NCI-H1436 (cell line): ENCODE data around the gene MRPL52.
A peak's percentile ranks its signal among the peaks of the same experiment; 100 is the strongest.
"Not testable (repeated sequence)": the region's sequence is repeated elsewhere in the genome, so short reads cannot be mapped to it uniquely, and the experiment has no call there.

ENCODE experiments used
- DNase-seq: peaks from one replicate; lab custom pipeline; 2025; lab: John Stamatoyannopoulos, UW

MRPL52 gene

DNA sequence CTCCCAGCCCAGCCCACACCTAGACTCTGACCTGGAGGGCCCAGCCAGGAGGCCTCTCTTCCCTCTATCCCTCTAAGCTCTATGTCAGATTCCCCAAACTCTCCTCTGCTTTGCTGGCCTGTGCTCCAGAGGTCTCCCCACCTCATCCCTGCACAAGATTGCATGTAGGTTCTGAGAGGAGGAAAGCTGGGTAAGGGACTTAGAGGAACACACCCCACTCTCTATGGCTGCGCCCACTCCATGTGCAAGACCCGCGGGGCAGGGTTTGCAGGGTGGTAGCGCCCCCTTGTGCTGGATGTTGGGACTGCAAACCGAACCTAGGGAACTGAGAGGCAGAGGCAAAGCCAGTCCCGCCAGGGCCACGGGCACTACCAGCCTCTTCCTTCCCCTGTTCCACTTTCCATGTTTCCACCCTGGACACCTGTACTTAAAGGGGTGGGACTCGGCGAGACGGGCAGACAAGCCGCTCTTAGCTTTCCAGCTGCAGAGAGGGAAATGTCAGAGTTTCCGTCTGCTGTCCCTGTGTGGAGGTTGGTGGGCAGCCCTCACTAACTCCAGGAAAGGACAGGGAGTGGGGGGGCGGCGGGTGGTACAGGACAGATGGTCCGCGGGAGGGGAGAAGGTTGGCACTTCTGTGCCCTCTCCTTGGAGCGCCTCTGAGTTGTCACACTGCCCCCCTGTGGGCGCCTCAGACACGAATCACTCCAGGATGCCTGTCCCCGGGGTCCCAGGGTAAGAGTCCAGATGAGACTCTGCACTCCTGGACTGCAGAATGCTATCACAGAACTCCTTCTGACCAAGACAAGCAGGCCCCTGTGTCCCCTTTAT is 23.5 kb downstream of the MRPL52 start:
- peak; percentile 71 for DNase-seq

- not testable (repeated sequence) for DNase-seq
Observed at GRCh38 chr14:22854296-22854695, 24.6 kb downstream of the MRPL52 start.

DNA sequence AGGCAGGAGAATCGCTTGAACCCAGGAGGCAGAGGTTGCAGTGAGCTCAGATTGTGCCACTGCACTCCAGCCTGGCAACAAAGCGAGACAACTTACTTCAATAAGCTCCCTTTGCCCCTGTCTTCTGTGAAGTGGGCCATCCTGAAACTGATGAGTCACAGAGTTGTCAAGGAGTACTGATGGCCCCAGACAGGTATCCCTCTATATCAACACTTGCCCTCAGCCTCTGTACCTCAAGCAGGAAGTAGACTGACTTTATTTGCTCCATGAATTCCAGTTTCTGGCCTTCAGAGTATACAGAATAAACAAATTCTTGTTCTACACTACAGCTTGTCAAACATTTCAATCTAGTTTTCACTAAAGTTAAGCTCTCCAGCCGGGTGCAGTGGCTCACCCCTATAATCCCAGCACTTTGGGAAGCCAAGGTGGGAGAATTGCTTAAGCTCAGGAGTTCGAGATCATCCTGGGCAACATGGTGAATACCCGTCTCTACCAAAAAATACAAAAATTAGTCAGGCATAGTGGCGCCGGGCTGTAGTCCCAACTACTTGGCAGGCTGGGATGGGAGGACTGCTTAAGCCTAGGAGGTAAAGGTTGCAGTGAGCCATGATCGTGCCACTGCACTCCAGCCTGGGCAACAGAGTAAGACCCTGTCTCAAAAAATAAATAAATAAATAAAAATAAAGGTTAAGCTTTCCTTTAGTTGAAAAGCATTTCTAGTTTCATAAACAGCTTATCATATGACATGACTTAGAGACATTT is 25.5 kb downstream of the MRPL52 start:
- no peak for DNase-seq

DNA sequence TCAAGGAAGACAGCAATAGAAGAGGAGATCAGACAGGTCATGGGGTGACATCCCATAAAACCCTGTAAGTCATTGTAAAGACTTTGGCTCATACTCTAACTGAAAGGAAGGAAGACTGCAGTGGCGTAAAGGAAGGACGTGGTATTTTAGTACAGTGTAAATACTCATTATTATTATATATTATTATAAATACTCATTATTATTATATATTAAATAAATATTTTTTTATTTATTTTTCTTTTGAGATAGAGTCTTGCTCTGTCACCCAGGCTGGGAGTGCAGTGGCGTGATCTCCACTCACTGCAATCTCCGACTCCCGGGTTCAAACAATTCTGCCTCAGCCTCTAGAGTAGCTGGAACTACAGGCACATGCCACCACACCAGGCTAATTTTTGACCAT is 26.7 kb downstream of the MRPL52 start:
- DNase-seq, result no peak

DNA sequence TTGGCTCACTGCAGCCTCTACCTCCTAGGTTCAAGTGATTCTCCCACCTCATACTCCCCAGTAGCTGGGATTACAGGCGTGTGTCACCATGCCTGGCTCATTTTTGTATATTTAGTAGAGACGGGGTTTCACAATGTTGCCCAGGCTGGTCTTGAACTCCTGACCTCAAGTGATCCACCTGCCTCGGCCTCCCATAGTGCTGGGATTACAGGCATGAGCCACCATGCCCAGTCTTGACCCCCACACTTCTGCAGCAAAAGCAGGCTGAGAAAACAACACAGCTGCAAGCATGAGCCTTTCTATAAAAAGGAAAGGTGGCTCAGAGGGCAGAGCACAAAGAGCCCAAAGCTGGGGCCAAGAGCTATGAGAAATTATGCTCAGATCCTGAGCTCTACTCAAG is 30.7 kb downstream of the MRPL52 start:
- DNase-seq, result not testable (repeated sequence)

- no peak for DNase-seq
Observed at GRCh38 chr14:22861651-22862050, 32.0 kb downstream of the MRPL52 start.

DNA sequence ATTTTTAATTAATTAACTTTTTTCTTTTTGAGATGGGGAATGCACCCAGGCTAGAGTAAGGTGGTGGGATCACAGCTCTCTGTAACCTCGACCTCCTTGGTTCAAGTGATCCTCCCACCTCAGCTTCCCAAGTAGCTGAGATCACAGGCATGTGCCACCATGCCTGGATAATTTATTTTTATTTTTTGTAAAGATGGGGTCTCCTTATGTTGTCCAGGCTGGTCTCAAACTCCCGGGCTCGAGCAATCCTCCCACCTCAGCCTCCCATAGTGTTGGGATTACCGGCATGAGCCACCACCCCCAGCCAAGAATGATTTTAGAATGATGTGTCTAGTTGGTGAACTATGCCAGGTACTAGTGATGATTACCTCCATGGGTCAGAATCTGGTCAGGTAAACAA is 35.3 kb downstream of the MRPL52 start:
- DNase-seq, result no peak

DNA sequence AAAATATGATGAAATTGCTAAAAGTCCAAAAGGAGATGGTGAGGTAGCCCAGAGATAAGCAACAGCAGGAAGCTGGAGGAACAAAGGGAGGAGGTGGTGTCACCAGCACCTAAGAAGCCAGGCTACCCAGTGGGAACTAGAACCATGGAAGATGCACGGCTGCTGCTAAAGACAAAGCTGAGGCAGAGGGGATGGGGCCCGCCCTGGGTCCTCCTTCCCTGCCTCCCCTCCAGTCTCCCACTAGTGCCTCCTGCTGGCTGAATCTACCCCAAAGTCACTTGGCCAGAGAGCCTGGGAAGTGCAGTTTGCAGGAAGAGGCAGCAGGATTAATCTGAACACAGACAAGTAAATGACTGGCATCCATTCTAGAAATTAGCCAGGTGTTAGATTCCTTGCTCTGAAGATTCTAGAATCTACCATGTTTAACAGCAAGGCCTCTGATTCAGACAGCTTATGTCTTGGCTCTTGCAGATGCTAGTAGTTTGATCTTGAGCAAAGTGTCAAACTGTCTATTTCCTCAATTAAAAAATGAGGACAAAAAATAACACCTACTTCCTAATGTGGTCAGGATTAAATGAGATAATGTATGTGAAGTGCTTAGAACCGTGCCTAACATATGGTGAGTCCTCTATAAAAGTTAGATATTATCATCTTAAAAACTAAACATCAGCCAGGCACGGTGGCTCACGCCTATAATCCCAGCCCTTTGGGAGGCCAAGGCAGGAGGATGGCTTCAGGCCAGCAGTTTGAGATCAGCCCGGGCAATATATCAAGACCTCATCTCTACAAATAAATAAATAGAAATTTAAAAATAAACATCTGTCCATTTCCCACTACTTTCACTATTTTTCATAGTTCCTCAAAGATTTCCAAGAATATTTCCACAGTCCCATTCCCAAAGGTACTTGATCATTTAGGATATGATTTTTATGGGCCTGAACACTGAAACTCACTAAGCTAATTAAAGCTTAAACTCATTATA is 36.0 kb downstream of the MRPL52 start:
- no peak for DNase-seq

DNA sequence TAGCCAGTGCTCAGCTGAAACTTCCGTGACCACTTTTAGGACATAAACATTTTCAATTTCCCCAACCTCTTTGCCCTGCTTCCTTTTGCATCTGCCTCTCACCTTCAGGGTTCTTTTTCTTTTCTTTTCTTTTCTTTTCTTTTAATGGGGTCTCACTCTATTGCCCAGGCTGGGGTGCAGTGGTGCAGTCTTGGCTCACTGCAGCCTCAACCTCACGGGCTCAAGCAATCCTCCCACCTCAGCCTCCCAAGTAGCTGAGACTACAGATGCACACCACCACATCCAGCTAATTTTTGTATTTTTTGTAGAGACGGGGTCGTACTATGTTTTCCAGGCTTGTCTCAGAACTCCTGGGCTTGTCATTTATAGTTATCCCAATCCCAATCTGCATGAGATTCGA is 37.2 kb downstream of the MRPL52 start:
- no peak for DNase-seq

DNA sequence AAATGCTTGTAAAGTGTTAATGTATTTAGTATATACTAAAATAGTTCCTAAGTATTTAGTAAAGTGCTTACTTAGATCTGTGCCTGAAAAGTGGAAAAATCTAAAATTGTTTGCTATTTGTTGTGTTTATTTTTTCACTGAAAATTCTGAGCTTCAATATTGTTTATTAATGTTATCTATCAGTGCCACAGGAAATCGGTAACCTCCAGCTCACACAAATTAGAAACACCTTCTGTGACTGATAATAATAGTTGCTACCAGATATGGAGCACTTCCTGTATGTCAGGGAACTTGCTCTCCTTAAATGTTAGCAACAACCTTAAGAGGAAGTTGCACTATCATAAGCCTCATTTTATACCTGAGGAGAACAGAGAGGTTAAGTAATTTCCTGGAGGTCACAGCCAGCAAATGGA is 41.1 kb downstream of the MRPL52 start:
- DNase-seq, result peak; percentile 11

DNA sequence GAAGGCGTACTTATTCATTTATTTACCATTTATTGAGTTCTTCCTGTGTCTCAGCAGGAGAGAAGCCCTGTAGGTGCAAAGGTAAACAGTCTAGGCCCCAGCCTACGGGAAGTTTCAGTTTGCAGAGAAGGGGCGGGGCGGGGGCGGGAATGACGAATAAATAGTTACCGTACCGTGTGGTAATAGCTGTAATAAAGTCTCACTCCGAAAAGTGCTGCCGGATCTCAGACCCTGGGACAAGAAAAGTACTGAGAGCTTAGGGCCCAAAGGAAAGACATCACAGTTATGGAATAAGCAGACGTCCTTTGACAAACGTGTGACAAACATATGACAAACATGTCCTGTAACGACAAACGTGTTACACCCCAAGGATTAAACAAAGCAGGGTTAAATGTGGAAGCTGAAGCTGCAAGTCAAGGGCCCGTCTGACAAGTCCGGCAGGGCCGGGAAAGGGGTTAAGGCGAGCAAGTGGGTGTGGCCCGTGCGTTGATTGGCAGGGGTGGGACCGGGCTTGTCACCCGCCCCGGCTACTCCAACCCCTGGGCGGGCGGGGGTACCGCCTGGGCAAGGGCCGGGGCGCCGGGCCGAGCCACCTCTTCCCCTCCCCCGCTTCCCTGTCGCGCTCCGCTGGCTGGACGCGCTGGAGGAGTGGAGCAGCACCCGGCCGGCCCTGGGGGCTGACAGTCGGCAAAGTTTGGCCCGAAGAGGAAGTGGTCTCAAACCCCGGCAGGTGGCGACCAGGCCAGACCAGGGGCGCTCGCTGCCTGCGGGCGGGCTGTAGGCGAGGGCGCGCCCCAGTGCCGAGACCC is 41.7 kb downstream of the MRPL52 start, which contains the start of gene LRP10:
Gene LRP10 (plus strand): TSS at position 517 of the 809 bp plus-strand sequence. CDS start 564 bp downstream, outside the sequence.
- DNase-seq, result peak; percentile 14

DNA sequence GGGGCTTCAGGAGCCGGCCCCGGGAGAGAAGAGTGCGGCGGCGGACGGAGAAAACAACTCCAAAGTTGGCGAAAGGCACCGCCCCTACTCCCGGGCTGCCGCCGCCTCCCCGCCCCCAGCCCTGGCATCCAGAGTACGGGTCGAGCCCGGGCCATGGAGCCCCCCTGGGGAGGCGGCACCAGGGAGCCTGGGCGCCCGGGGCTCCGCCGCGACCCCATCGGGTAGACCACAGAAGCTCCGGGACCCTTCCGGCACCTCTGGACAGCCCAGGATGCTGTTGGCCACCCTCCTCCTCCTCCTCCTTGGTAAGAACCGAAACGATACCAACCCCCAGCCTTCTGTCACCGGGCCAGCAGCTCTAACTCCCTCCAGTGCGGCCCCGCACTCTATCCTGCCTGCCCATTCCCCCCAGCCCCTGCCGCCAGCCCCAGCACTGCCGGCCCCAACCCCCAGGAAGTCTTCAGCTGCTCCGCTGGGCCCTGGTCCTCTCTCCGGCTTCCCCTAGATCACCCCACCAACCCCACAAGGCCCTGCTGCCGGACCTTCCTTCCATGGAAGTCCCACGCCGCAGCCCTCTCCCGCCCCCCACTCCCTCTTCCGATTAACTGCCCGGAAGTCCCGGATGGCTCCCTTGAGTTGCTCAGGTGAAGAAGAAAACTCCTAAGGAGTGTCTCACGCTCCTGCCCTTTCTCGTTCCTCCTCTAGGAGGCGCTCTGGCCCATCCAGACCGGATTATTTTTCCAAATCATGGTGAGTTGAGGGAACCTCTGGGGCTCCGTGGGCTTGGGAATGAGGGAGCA is 42.5 kb downstream of the MRPL52 start:
- DNase-seq, result peak; percentile 78

DNA sequence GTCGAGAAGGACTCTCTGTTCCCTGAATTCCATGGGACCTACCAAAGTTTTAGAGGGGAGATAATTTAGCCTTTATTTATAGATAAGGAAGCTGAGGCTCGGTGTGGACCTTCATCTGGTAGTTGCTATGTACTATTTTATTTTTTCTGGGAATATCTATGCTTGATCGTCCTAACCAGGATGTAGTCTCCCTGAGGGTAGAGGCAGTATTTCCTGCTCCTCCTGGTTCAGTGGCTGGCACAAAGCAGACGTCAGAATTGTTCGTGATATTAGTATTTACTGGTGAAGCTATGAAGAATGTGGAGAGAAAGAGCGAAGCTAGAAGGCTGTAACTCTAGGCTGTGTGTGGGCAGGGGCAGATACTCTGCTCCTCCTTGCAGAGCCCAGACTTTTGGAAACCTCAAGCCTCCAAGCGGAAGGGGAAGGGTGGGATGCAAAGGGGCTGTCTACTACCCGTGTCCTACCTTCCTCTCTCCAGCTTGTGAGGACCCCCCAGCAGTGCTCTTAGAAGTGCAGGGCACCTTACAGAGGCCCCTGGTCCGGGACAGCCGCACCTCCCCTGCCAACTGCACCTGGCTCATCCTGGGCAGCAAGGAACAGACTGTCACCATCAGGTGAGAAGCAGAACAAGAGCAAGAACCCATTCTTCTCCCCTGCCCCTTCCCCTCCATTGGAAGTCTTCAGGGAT is 43.3 kb downstream of the MRPL52 start:
- no peak for DNase-seq

DNA sequence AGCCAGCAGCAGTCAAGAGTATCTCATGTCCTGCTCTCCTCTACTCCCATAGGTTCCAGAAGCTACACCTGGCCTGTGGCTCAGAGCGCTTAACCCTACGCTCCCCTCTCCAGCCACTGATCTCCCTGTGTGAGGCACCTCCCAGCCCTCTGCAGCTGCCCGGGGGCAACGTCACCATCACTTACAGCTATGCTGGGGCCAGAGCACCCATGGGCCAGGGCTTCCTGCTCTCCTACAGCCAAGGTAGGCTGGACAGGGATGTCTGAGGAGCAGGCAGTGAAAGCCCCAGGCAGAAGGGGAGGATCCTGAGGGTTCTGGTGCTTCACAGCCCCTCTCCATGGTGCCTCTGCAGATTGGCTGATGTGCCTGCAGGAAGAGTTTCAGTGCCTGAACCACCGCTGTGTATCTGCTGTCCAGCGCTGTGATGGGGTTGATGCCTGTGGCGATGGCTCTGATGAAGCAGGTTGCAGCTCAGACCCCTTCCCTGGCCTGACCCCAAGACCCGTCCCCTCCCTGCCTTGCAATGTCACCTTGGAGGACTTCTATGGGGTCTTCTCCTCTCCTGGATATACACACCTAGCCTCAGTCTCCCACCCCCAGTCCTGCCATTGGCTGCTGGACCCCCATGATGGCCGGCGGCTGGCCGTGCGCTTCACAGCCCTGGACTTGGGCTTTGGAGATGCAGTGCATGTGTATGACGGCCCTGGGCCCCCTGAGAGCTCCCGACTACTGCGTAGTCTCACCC is 45.5 kb downstream of the MRPL52 start:
- no peak for DNase-seq

DNA sequence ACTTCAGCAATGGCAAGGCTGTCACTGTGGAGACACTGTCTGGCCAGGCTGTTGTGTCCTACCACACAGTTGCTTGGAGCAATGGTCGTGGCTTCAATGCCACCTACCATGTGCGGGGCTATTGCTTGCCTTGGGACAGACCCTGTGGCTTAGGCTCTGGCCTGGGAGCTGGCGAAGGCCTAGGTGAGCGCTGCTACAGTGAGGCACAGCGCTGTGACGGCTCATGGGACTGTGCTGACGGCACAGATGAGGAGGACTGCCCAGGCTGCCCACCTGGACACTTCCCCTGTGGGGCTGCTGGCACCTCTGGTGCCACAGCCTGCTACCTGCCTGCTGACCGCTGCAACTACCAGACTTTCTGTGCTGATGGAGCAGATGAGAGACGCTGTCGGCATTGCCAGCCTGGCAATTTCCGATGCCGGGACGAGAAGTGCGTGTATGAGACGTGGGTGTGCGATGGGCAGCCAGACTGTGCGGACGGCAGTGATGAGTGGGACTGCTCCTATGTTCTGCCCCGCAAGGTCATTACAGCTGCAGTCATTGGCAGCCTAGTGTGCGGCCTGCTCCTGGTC is 46.1 kb downstream of the MRPL52 start:
- DNase-seq, result no peak

- no peak for DNase-seq
Observed at GRCh38 chr14:22877000-22877501, 47.4 kb downstream of the MRPL52 start.

DNA sequence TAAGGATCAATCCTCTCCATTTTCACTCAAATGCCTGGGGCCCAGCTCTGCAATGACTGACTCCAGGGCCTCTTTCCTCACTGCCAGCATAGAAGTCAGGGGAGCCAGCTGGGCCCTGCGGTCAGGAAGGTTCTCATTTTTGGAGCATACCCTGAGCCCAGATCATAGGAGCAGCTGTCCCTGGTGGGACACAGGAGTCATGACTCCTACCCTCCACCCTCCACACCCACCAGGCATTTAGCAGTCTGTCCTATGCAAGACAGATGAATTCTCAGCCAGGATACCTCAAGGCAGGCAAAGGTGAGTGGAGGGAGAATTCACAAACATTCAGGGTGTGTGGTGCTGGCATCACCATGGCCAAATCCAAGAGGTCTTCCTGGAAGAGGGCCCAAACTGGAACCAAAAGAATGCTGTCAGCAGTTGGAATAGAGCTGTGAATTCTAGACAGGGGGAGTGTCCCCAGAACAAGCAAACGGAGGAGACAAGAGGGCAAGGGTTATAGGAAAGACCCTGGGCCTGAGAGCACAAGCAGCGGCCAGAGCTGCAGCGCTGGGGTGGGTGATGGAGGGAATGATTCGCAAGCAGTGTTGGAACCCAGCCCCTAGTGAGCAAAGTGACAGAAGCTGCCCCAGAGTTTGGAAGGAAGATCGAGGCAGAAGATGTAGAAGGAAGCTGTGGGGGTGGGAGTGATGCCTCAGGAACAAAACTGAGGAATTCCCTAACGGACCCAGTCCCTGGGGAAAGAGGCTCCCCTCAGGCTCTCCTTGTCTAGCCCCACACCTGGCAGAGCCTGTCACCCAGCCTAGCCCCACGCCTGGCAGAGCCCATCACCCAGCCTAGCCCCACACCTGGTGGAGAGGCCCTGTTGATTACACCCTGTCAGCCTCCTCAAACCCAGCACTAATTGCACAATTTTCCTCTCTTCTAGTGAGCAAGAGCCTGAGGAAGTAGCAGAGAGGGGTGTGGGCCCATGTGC is 48.9 kb downstream of the MRPL52 start:
- DNase-seq, result no peak
